Retinal pigment epithelial cell (primary cell): ENCODE data around the gene SUSD3.

Experiments used
- DNase-seq: peaks from one replicate; pipeline ENCODE4 v3.0.0-alpha.2; 2010; ENCODE audit warnings: low read depth
- H3K4me3 ChIP-seq: 2 replicates; pipeline ENCODE4 v1.5.1; 2011; ENCODE audit warnings: mild to moderate bottlenecking, low read length, control low read depth, moderate library complexity
- CTCF ChIP-seq: conservative IDR thresholded peaks from 2 replicates; pipeline ENCODE4 v1.5.1; 2011; ENCODE audit warnings: low read depth, low read length, control low read depth, inconsistent platforms

The SUSD3 gene

GRCh38 chr9:93107825-93108161 lies 49.3 kb downstream of the SUSD3 start:
- no peak overlapping the region for H3K4me3 ChIP-seq
- no peak for DNase-seq
- TF ChIP-seq CTCF: no peak

GRCh38 chr9:93108291-93109041 lies 50.0 kb downstream of the SUSD3 start:
- no peak overlapping the region for H3K4me3 ChIP-seq
- TF ChIP-seq CTCF: no peak
- DNase-seq: no peak

- no peak for TF ChIP-seq CTCF
- no peak overlapping the region for H3K4me3 ChIP-seq
- DNase-seq: no peak
These were observed 51.9 kb downstream of the SUSD3 start for GRCh38 chr9:93110311-93110855.

- no peak overlapping the region for H3K4me3 ChIP-seq
- no peak for DNase-seq
- no peak for TF ChIP-seq CTCF
These were observed 52.5 kb downstream of the SUSD3 start for GRCh38 chr9:93111001-93111370.

- DNase-seq: no peak
- no peak overlapping the region for H3K4me3 ChIP-seq
- TF ChIP-seq CTCF: no peak
These were observed 53.0 kb downstream of the SUSD3 start for GRCh38 chr9:93111371-93112115.

GRCh38 chr9:93112116-93112863 lies 53.8 kb downstream of the SUSD3 start:
- no peak for DNase-seq
- no peak for TF ChIP-seq CTCF
- no peak overlapping the region for H3K4me3 ChIP-seq
